ENCODE data around the gene ETV2.
"Not testable (repeated sequence)": the region's sequence is repeated elsewhere in the genome, so short reads cannot be mapped to it uniquely, and the experiment has no call there.

The ETV2 gene

DNA sequence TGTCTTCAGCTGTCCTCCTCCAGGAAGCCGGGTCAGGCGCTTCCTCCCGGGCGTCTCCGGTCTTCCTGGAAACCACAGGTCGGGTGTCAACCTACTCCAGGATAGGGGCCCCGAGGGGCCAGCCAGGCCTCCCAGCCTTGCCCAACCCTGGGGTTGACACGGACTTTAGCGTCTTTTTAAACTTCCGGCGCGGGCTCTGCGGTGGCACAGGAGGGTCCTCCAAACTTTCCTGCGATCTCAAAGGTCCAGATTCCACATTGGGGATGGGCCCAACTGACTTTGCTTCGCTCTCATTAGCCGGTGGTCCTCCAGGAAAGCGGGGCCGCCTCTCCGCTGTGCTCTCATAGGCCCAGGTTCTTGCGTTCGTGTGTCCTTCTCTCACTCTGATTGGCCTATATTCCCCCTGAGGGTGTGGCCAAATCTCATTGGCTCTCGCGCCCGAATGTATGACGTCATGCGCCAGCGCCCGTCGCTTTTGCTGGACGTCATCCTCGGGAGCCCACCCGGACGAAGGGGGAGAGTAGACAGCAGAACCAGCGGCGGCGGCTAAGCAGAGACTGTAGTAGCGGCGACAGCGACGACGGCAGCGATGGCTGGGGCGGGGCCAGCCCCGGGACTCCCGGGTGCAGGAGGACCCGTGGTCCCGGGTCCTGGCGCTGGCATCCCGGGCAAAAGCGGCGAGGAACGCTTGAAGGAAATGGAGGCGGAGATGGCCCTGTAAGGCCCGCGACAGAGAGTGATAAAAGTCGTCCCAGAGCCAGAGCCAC is 12.8 kb upstream of the ETV2 start, which contains the start of gene RBM42:
Gene RBM42 (plus strand): TSS at position 472 of the 767 bp plus-strand sequence. CDS start 118 bp downstream, at position 590.
- DNase-seq: peak; percentile 89

DNA sequence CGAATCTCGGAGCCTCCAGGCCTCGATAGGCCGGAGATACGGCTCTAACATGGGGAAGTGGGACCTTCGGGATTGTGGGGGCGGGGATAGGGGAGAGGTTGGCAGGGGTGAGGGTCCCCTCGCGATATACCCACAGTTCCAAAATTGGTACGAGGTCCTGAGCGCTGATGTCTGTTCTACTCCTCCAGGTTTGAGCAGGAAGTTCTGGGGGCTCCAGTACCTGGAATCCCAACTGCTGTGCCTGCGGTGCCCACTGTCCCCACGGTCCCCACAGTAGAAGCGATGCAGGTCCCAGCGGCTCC is 12.3 kb upstream of the ETV2 start:
- DNase-seq: no peak

DNA sequence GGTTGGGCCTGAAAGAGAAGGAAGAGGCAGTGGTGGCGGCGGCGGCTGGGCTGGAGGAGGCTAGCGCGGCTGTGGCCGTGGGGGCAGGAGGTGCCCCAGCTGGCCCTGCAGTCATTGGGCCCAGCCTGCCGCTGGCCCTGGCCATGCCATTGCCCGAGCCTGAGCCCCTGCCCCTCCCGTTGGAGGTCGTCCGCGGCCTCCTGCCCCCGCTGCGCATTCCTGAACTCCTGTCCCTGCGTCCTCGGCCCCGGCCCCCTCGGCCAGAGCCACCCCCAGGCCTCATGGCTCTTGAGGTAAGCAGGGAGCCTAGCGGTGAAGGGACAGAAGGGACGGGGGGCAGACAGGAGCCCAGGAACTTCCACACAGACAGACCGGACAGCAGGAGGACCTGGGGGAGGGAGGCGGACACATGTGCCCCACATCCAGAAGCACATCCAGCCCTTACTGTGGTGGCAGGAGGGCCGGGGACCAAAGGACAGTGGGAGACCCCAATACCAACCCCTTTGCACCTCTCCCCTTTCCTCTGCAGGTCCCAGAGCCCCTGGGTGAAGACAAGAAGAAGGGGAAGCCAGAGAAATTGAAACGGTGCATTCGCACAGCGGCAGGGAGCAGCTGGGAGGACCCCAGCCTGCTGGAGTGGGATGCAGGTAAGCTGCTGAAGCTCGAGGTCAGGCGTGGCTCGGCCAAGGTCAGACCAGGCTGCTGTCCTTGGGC is 7.7 kb upstream of the ETV2 start:
- DNase-seq: no peak

DNA sequence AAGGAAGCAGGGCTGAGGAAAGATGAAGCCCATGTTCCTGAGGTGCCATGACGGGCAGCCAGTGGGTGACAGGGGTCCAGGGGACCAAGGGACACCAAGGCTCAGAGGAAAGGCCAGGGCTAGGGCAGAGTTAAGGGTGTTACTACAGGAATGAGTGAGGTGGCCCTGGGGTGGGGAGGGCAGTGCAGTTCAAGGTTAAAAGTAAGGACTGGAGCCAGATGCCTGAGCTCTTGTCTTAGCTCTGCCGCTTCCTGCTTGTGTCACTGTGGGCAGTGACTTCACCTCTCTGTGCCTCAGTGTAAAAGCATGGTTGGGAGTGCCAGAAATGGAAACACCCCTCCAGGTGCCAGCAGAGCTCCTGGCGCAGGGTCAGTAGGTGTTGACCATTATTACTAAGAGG is 4.9 kb upstream of the ETV2 start:
- no peak for DNase-seq

DNA sequence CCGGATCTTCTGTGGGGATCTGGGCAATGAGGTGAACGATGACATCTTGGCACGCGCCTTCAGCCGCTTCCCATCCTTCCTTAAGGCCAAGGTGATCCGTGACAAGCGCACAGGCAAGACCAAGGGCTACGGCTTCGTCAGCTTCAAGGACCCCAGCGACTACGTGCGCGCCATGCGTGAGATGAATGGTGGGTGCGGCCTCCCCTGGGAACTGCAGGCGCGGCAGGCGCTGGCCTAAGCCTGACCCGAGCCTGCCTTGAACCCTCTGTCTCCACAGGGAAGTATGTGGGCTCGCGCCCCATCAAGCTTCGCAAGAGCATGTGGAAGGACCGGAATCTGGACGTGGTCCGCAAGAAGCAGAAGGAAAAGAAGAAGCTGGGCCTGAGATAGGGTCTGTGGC is 4.4 kb upstream of the ETV2 start:
- DNase-seq: no peak

DNA sequence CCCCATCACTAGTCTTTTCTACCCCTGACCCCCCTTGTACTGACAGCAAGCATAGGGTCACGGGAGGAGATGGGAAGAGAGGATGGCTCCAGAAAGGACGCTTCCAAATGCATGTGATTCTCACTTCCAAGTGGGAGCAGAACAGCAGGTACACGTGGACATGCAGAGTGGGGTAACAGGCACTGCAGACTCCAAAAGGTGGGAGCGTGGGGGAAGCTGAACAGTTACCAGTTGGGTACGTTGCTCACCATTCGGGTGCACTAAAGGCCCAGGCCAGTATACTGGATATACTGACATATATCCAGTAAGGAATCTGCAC is 2.3 kb upstream of the ETV2 start:
- no peak for DNase-seq

DNA sequence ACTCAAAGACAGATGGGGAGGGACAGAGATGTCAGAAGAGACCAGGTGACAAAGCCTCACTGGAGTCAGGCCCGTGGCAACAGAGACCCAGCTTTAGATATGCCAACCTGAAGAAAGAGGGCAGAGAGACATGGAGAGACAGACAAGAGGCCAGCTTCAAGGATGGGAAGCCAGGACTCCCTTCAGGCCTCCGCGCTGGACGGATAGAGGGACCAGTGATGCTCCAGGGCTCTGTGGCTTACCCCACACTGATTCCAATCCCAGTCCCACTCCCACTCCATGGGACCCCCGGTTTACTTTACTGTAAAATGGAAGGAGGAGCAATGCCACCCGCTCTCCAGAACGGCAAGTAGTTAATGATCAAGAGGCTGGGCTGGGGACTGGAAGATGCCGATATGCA is 1.7 kb upstream of the ETV2 start:
- DNase-seq: no peak

DNA sequence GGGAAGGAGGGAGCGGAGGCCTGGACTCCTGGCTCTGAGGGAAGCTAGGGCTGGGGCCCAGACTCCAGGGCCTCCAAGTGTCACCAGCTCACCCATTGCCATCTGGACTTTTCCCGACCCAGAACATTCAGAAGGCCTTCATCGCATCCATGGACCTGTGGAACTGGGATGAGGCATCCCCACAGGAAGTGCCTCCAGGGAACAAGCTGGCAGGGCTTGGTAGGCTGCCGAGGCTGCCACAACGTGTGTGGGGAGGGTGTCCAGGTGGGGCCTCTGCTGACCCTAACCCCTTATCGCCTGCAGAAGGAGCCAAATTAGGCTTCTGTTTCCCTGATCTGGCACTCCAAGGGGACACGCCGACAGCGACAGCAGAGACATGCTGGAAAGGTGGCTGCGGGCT is 767 bp downstream of the ETV2 start:
- DNase-seq: no peak

DNA sequence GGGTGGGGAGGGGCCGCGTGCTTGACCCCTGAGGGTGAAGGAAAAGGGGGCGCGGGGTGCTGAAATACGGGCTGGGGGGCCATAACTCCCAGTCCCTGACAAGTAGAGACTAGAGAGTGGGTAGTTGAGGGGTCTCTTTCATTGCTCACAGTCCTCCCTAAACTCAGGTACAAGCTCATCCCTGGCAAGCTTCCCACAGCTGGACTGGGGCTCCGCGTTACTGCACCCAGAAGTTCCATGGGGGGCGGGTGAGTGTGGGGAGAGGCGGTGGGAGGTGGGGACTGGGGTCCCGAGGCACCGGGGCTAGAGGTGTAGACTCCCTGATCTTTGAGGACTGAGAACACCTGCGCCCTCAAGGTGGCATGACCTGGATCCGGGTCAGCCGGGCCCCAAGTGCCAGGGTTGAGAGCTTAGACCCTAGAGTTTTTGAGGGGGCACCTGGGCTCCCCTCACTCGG is 1.3 kb downstream of the ETV2 start:
- DNase-seq: no peak

DNA sequence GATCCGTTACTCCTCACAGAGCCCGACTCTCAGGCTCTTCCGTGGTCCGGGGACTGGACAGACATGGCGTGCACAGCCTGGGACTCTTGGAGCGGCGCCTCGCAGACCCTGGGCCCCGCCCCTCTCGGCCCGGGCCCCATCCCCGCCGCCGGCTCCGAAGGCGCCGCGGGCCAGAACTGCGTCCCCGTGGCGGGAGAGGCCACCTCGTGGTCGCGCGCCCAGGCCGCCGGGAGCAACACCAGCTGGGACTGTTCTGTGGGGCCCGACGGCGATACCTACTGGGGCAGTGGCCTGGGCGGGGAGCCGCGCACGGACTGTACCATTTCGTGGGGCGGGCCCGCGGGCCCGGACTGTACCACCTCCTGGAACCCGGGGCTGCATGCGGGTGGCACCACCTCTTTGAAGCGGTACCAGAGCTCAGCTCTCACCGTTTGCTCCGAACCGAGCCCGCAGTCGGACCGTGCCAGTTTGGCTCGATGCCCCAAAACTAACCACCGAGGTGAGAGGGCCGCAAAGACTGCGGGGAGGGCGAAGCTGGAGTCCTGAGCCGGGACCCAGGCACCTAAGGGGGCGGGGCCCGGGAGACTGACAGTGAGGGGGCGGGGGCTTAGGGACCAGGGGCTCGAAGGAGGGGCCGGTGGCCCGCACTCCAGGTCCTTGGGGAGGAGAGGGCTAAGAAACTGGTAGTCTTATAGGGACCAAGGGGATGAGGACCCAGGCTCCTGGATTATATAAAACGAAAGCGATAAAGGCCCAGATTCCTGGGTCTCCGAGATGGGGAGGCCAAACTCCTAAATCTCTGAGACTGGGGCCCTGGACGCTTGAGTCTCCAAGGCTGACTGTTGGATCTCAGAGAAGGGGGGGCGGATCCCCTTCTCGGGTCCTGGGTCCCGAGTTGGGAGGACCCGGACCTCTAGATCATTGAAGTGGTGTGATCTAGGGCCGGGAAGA is 2.0 kb downstream of the ETV2 start:
- DNase-seq: peak; percentile 55

DNA sequence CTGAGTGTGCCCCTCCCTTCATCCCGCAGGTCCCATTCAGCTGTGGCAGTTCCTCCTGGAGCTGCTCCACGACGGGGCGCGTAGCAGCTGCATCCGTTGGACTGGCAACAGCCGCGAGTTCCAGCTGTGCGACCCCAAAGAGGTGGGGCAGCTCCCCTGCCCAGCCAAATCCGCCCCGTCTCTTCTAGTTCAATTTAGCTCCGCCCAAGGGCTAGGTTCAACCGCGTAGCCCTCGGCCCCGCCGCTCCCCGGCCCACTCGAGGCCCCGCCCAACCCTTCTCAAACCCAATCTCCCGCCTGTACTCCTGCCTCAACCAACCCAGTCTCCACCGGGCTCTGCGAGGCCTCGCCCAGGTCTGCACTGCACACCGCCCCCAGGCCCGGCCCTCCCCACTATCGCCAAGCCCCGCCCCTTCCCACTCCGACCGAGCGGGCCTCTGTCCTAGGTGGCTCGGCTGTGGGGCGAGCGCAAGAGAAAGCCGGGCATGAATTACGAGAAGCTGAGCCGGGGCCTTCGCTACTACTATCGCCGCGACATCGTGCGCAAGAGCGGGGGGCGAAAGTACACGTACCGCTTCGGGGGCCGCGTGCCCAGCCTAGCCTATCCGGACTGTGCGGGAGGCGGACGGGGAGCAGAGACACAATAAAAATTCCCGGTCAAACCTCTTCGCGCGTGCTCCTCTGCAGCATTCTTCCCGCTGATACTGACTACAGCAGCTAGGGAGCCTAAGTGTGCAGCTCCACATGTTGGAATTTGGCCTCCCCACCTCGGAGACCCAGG is 2.9 kb downstream of the ETV2 start:
- peak; percentile 85 for DNase-seq

DNA sequence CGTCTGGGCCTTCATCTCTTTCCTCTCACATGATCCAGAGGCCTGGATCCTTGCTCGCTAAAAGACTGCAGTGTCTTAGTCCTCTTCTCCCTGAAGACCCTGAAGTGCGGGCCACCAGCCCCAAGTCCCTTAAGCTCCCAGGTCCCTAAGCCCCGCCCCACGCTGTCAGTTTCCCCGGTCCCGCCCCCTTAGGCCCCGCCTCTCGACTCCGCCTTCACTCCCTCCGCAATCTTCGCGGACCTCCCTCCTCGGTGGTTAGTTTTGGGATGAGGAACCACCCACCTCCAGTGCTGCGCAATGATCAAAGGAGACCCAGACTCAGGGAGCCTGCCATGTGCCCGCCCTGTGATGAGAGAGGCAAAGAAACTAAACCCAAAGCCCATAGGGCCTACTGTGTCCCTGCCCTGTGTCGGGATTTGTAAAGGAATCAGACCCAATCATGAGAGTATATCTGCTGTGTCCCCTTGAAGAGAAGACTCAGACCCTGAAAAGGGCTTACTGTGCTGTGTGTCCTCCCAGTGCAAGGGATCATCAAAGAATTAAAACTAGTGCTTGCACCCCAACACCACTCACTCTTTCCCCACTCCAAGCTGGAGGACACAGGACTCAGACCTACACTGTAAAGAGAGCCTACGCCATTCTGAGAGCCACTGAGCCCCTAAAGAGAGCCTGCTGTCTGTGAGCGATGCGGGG is 3.6 kb downstream of the ETV2 start:
- peak; percentile 49 for DNase-seq

DNA sequence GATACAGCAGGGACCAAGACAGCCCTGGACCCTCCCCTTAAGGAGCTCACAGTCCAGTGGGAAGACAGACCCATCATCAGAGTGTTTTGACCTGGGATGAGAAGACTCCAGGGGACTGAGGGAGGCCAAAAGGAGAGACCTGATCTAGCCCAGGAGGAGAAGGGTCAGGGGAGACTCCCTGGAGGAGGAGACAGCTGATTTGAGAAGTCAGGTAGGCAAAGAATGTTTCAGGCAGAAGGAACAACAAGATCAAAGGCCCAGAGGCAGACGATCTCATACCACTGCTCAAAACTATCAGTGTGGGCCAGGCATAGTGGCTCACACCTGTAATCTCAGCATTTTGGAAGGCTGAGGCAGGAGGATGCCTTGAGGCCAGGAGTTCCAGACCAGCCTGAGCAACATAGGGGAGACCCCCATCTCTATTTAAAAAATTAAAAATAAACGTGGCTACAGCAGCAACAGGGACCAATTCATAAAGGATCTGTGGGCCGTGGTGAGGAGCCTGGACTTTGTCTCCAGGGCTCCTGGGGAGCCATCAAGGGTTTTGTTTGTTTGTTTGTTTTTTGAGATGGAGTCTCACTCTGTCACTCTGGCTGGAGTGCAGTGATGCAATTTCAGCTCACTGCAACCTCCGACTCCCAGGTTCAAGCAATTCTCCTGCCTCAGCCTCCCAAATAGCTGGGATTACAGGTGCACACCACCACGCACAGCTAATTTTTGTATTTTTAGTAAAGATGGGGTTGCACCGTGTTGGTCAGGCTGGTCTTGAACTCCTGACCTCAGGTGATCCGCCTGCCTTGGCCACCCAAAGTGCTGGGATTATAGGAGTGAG is 4.4 kb downstream of the ETV2 start:
- DNase-seq: no peak

DNA sequence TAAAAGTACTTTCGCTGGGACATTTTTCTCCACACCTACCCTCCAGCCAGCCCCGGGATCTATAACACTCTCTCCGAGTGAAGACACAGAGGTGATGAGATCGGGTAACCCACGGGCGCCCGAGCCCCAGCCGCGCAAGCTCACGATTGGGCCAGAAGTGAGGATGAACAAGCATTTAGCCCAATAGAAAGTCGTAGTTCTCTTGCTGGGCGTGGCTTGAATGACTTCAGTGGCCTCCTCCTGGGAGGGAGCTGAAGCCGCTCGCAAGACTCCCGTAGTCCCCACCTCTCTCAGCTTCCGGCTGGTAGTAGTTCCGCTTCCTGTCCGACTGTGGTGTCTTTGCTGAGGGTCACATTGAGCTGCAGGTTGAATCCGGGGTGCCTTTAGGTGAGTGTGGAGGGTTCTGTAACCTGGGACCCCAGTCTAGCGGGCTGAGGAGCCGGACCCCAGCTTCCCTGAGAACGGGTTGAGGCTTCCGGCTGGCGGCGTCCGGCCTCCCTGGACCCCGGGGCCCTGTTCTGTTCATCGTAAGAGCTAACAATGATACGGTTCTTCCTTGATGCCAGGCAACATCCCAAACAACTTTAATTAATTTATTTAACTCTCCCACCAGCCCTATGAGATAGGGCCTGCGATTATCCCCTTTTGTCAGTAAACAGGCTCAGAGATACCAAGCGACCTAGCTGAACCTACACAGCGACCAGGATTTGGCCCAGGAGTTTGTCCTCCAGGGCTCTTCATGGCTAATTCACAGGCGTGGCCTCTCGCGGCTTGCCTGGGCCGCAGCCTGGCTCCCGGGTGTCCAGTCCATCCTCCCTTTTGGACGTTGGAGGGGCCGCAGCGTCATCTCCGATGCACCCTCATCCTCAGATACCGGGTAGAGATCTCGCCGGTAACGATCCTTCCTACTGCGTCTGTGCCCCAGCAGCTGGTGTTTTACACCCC is 6.7 kb downstream of the ETV2 start, which contains the start of gene COX6B1:
Gene COX6B1 (plus strand): TSS at position 307 of the 945 bp plus-strand sequence. CDS start 2,921 bp downstream, outside the sequence.
- peak; percentile 93 for DNase-seq

DNA sequence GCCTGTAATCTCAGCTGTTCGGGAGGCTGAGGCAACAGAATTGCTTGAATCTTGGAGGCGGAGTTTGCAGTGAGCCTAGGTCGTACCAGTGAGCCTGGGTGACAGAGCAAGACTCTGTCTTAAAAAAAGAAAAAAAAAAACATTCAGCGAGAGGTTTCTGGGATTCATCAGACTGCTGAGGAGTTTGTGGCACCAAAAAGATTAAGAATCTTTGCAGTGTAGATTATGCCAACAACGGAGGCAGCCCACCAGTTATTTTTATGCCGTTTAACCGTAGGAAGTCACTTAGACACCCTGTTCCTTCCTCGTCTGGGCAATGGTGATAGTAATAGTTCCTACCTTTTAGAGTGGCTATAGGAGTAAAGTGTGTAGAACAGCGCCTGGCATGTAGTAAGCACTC is 9.0 kb downstream of the ETV2 start:
- DNase-seq: no peak

DNA sequence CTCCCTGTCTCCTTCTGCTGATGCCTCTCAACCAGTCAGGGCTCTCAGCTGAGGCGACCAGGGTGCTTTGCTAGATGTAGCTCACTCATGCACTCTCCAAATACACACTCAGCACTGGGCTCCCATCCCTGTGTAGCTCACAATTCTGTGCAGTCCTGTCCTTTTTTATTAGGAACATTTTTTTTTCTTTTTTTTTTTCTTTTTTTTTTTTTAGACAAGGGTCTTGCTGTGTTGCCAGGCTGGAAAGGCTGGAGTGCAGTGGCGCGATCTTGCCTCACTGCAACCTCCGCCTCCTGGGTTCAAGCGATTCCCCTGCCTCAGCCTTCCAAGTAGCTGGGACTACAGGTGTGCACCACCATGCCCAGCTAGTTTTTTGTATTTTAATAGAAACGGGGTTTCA is 13.3 kb downstream of the ETV2 start:
- not testable (repeated sequence) for DNase-seq

DNA sequence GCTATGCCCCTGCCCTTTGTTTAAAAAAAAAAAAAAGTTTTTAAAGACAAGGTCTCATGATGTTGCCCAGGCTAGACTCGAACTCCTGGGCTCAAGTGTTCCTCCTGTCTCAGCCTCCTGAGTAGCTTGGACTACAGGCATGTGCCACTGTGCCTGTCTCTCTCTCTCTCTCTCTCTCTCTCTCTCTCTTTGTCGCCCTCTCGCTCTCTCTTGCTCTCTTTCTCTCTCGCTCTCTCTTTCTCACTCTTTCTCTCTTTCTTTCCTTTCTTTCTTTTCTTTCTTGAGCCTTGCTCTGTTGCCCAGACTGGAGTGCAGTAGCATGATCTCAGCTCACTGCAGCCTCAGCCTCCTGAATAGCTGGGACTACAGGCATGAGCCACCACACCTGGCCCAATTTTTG is 14.1 kb downstream of the ETV2 start:
- DNase-seq: no peak

DNA sequence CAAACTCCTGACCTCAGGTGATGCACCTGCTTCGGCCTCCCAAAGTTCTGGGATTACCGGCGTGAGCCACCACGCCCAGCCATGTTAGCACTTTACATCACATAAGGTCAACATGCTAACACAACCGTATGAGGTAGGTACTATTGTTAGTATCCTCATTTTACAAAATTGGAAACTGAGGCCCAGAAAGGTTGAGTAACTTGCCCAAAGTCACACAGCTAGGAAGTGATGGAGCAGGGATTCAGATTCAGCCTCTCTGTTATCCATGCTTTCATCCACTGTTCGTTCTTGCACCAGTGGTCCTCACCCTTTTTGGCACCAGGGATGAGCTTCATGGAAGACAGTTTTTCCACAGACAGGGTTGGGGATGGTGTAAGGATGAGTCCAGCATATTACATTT is 15.2 kb downstream of the ETV2 start:
- DNase-seq: no peak

DNA sequence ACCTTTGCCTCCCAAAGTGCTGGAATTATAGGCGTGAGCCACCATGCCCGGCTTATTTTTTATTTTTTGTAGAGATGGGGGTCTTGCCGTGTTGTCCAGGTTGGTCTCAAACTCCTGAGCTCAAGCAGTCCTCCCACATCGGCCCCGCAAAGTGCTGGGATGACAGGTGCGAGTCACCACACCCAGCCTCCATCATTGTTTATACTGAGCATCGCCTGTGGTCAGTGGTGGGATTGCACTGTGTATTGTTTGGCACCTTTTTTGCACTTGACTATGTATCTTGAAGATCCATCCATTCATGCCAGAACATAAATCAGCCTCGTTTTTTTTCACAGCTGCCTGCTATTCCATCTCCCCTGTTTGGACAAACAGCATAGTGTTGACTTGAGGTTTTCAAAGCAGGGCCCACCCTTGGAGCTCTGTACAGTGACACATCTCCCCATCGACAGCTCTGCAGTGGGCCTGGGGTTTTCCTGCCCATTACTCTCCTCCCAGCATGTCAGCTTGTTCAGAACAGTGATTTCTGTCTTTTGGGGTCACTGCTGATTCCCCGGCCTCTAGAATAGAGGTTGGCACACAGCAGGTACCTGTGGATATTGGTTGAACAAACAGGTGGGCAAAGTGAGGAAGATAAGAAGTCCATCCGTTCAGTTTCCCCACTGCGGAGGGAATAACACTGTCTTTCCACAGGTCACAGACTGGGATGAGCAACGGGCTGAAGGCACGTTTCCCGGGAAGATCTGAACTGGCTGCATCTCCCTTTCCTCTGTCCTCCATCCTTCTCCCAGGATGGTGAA is 16.6 kb downstream of the ETV2 start:
- DNase-seq: no peak
